Medulla oblongata (tissue), 1 donor: ENCODE measurements around the gene SASH1.
"Not testable (repeated sequence)": the region's sequence is repeated elsewhere in the genome, so short reads cannot be mapped to it uniquely, and the experiment has no call there.

Experiments
- DNase-seq: peaks from one replicate; pipeline ENCODE4 v3.0.0-alpha.2; 2015; ENCODE audit errors: extremely low spot score

SASH1 gene

GRCh38 chr6:148328876-148329555, 13.6 kb upstream of the SASH1 start:
- peak; percentile 82 for DNase-seq

- DNase-seq = no peak
Measured at GRCh38 chr6:148329596-148330381, 12.8 kb upstream of the SASH1 start.

GRCh38 chr6:148332088-148332487, 10.6 kb upstream of the SASH1 start:
- DNase-seq = no peak

GRCh38 chr6:148336901-148337300, 5.7 kb upstream of the SASH1 start:
- DNase-seq = no peak

GRCh38 chr6:148339766-148340165, 2.9 kb upstream of the SASH1 start:
- no peak for DNase-seq

GRCh38 chr6:148340586-148341297, 1.9 kb upstream of the SASH1 start:
- DNase-seq = no peak

- DNase-seq = no peak
Measured at GRCh38 chr6:148342100-148342349, 613 bp upstream of the SASH1 start.

- DNase-seq = peak; percentile 43
Measured at GRCh38 chr6:148343047-148343782, 577 bp downstream of the SASH1 start.

GRCh38 chr6:148345176-148345575, 2.5 kb downstream of the SASH1 start:
- DNase-seq = peak; percentile 49

- DNase-seq = no peak
Measured at GRCh38 chr6:148345578-148345977, 2.9 kb downstream of the SASH1 start.

- DNase-seq = no peak
Measured at GRCh38 chr6:148346681-148347440, 4.2 kb downstream of the SASH1 start.

GRCh38 chr6:148347441-148348054, 4.9 kb downstream of the SASH1 start:
- DNase-seq = no peak

- no peak for DNase-seq
Measured at GRCh38 chr6:148348335-148348734, 5.7 kb downstream of the SASH1 start.

- no peak for DNase-seq
Measured at GRCh38 chr6:148348778-148349177, 6.1 kb downstream of the SASH1 start.

- no peak for DNase-seq
Measured at GRCh38 chr6:148349466-148349865, 6.8 kb downstream of the SASH1 start.

GRCh38 chr6:148351309-148351708, 8.7 kb downstream of the SASH1 start:
- DNase-seq = no peak

- DNase-seq = not testable (repeated sequence)
Measured at GRCh38 chr6:148352421-148352820, 9.8 kb downstream of the SASH1 start.

- peak; percentile 77 for DNase-seq
Measured at GRCh38 chr6:148358196-148358785, 15.7 kb downstream of the SASH1 start.

GRCh38 chr6:148359228-148359627, 16.6 kb downstream of the SASH1 start:
- DNase-seq = no peak

- no peak for DNase-seq
Measured at GRCh38 chr6:148364056-148364824, 21.6 kb downstream of the SASH1 start.
